MG63 (cell line): ENCODE results near the gene AHDC1. TPM values are rescaled to one million over a fixed set of nuclear protein-coding genes. Genes with fewer than 3 reads are reported as not detected.

ENCODE experiments used
- DNase-seq: peaks from one replicate; pipeline ENCODE4 v3.0.0-alpha.2; 2020
- H3K27me3 ChIP-seq: fragments of 250-450 bp; sonication (Bioruptor Pico); 2 replicates; pipeline ENCODE4 v1.5.1; 2020; ENCODE audit warnings: mild to moderate bottlenecking, moderate library complexity
- H3K36me3 ChIP-seq: fragments of 250-450 bp; sonication (Bioruptor Pico); 2 replicates; pipeline ENCODE4 v1.5.1; 2020; ENCODE audit warnings: mild to moderate bottlenecking, moderate library complexity
- H3K4me3 ChIP-seq: fragments of 250-450 bp; sonication (Bioruptor Pico); 2 replicates; pipeline ENCODE4 v1.5.1; 2020; ENCODE audit warnings: mild to moderate bottlenecking, moderate library complexity
- H3K9me3 ChIP-seq: fragments of 250-450 bp; sonication (Bioruptor Pico); 2 replicates; pipeline ENCODE4 v1.5.1; 2020; ENCODE audit warnings: mild to moderate bottlenecking, moderate library complexity
- total RNA-seq: library from RNA; depleted of rRNA; stranded (reverse); fragments of >200 nt; shearing (Covaris generic); gene quantifications from 2 replicates; pipeline ENCODE4 v1.2.3, GENCODE V29; 2014; ENCODE audit warnings: low replicate concordance

The AHDC1 gene
- total RNA-seq, 1 experiment from 2014 or later, result 10.4 TPM

GRCh38 chr1:27581823-27582243, 22.1 kb downstream of the AHDC1 start:
- Histone ChIP-seq H3K36me3 (no peaks in the 10 kb centered on the region; the same call in 1 of the 2 replicates), H3K4me3 (no peak overlapping the region), H3K9me3 (no peaks in the 10 kb centered on the region), H3K27me3 (no peaks in the 10 kb centered on the region)
- DNase-seq, result no peak

GRCh38 chr1:27577504-27578188, 26.3 kb downstream of the AHDC1 start:
- no peak overlapping the region for H3K4me3 ChIP-seq
- no peak for DNase-seq
- peaks cover 5% of the 10 kb centered on the region; the same call in 1 of the 2 replicates for H3K36me3 ChIP-seq
- no peaks in the 10 kb centered on the region for H3K9me3 ChIP-seq
- no peaks in the 10 kb centered on the region for H3K27me3 ChIP-seq

GRCh38 chr1:27576806-27577227, 27.1 kb downstream of the AHDC1 start:
- H3K27me3 ChIP-seq, result no peaks in the 10 kb centered on the region
- no peak for DNase-seq
- H3K4me3 ChIP-seq, result no peak overlapping the region; the same call in 1 of the 2 replicates
- peaks cover 5% of the 10 kb centered on the region; the same call in 1 of the 2 replicates for H3K36me3 ChIP-seq
- H3K9me3 ChIP-seq, result no peaks in the 10 kb centered on the region

GRCh38 chr1:27575840-27576331, 28.1 kb downstream of the AHDC1 start:
- H3K36me3 ChIP-seq, result peaks cover 5% of the 10 kb centered on the region; the same call in 1 of the 2 replicates
- H3K4me3 ChIP-seq, result peak overlapping the region; percentile 41
- H3K9me3 ChIP-seq, result no peaks in the 10 kb centered on the region
- DNase-seq, result no peak
- H3K27me3 ChIP-seq, result no peaks in the 10 kb centered on the region

GRCh38 chr1:27574871-27575831, 28.8 kb downstream of the AHDC1 start:
- Histone ChIP-seq H3K9me3 (no peaks in the 10 kb centered on the region), H3K36me3 (peaks cover 5% of the 10 kb centered on the region; the same call in 1 of the 2 replicates), H3K4me3 (peak overlapping the region; percentile 41), H3K27me3 (no peaks in the 10 kb centered on the region)
- DNase-seq, result peak; percentile 90

GRCh38 chr1:27574001-27574781, 29.8 kb downstream of the AHDC1 start:
- Histone ChIP-seq H3K9me3 (no peaks in the 10 kb centered on the region), H3K36me3 (peaks cover 5% of the 10 kb centered on the region; the same call in 1 of the 2 replicates), H3K27me3 (no peaks in the 10 kb centered on the region), H3K4me3 (no peak overlapping the region)
- DNase-seq, result no peak

- no peak for DNase-seq
- Histone ChIP-seq H3K4me3 (no peak overlapping the region), H3K27me3 (no peaks in the 10 kb centered on the region), H3K36me3 (peaks cover 7% of the 10 kb centered on the region; the same call in 1 of the 2 replicates), H3K9me3 (no peaks in the 10 kb centered on the region)
Observed at GRCh38 chr1:27572679-27573426, 31.1 kb downstream of the AHDC1 start.

GRCh38 chr1:27572019-27572678, 31.8 kb downstream of the AHDC1 start:
- Histone ChIP-seq H3K4me3 (no peak overlapping the region), H3K36me3 (peaks cover 8% of the 10 kb centered on the region; the same call in 1 of the 2 replicates), H3K27me3 (no peaks in the 10 kb centered on the region), H3K9me3 (no peaks in the 10 kb centered on the region)
- no peak for DNase-seq

- DNase-seq, result no peak
- Histone ChIP-seq H3K9me3 (no peaks in the 10 kb centered on the region), H3K4me3 (no peak overlapping the region), H3K36me3 (peaks cover 8% of the 10 kb centered on the region; the same call in 1 of the 2 replicates), H3K27me3 (no peaks in the 10 kb centered on the region)
Observed at GRCh38 chr1:27571439-27572018, 32.4 kb downstream of the AHDC1 start.

GRCh38 chr1:27570784-27571183, 33.2 kb downstream of the AHDC1 start:
- no peak overlapping the region for H3K4me3 ChIP-seq
- peaks cover 9% of the 10 kb centered on the region; the same call in 1 of the 2 replicates for H3K36me3 ChIP-seq
- no peak for DNase-seq
- H3K27me3 ChIP-seq, result no peaks in the 10 kb centered on the region
- H3K9me3 ChIP-seq, result no peaks in the 10 kb centered on the region

GRCh38 chr1:27570356-27570755, 33.6 kb downstream of the AHDC1 start:
- Histone ChIP-seq H3K27me3 (no peaks in the 10 kb centered on the region), H3K36me3 (peaks cover 12% of the 10 kb centered on the region; the same call in 1 of the 2 replicates), H3K9me3 (no peaks in the 10 kb centered on the region), H3K4me3 (no peak overlapping the region)
- no peak for DNase-seq

- no peak overlapping the region for H3K4me3 ChIP-seq
- no peaks in the 10 kb centered on the region for H3K9me3 ChIP-seq
- no peak for DNase-seq
- H3K27me3 ChIP-seq, result no peaks in the 10 kb centered on the region
- peaks cover 12% of the 10 kb centered on the region; the same call in 1 of the 2 replicates for H3K36me3 ChIP-seq
Observed at GRCh38 chr1:27569506-27570291, 34.2 kb downstream of the AHDC1 start.

GRCh38 chr1:27569088-27569460, 34.9 kb downstream of the AHDC1 start:
- Histone ChIP-seq H3K36me3 (peaks cover 7% of the 10 kb centered on the region; the same call in 1 of the 2 replicates), H3K27me3 (no peaks in the 10 kb centered on the region), H3K9me3 (no peaks in the 10 kb centered on the region), H3K4me3 (no peak overlapping the region)
- DNase-seq, result no peak
